Suprapubic skin (tissue), 4 donors: ENCODE results near the gene PRTFDC1.

ENCODE experiments used
- EP300 ChIP-seq: sonication (generic); formaldehyde crosslinking; IDR thresholded peaks from one replicate; pipeline ENCODE4 v1.6.1; 2017; ENCODE audit warnings: antibody characterized with exemption
- POLR2A ChIP-seq, 2 donors: fragments of 450-650 bp; IDR thresholded peaks; one replicate each; pipeline ENCODE4 v1.6.1; 2017; ENCODE audit warnings: antibody characterized with exemption in 2 of 2, mild to moderate bottlenecking in 2 of 2, moderate library complexity in 2 of 2
- POLR2AphosphoS5 ChIP-seq, 3 donors: sonication (generic); formaldehyde crosslinking; IDR thresholded peaks; one replicate each; pipeline ENCODE4 v1.6.1; 2017; ENCODE audit warnings: antibody characterized with exemption in 3 of 3
- TF ChIP-seq, protein P1 (sequence below), 2 donors: fragments of 200-600 bp in 1 of 2; fragments of 450-650 bp in 1 of 2; sonication (generic) in 1 of 2; IDR thresholded peaks; one replicate each; pipeline ENCODE4 v1.5.1; 2016 to 2019; ENCODE audit warnings: antibody characterized with exemption in 2 of 2, mild to moderate bottlenecking in 1 of 2, moderate library complexity in 1 of 2

DNA sequence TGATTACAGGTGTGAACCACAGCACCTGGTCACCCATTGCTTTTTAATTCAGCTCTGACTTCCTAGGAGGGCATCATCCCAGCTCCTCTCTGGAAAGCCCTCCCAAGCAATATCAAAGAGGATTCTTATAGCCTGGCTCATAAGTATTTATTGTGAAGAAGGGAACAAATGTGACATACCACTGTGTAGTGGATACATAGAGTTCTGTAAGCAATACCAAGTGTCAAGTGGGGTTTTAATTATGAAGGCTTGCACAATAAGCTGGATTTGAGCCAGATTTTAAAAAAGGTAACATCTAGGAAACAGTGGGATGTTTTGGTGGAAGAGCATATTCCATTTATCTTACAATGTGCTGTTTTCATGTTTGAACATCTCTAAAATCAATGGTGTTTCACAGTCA, 19.0 kb upstream of the PRTFDC1 start:
- TF ChIP-seq, protein P1, sequence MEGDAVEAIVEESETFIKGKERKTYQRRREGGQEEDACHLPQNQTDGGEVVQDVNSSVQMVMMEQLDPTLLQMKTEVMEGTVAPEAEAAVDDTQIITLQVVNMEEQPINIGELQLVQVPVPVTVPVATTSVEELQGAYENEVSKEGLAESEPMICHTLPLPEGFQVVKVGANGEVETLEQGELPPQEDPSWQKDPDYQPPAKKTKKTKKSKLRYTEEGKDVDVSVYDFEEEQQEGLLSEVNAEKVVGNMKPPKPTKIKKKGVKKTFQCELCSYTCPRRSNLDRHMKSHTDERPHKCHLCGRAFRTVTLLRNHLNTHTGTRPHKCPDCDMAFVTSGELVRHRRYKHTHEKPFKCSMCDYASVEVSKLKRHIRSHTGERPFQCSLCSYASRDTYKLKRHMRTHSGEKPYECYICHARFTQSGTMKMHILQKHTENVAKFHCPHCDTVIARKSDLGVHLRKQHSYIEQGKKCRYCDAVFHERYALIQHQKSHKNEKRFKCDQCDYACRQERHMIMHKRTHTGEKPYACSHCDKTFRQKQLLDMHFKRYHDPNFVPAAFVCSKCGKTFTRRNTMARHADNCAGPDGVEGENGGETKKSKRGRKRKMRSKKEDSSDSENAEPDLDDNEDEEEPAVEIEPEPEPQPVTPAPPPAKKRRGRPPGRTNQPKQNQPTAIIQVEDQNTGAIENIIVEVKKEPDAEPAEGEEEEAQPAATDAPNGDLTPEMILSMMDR (IDR thresholded peaks at IDR 0.05): no peak
- no peak for TF ChIP-seq POLR2AphosphoS5 (IDR thresholded peaks at IDR 0.05)
- TF ChIP-seq EP300: no peak
- TF ChIP-seq POLR2A (IDR thresholded peaks at IDR 0.05): no peak
